ENCODE measurements around the gene SSH2.

SSH2 gene

DNA sequence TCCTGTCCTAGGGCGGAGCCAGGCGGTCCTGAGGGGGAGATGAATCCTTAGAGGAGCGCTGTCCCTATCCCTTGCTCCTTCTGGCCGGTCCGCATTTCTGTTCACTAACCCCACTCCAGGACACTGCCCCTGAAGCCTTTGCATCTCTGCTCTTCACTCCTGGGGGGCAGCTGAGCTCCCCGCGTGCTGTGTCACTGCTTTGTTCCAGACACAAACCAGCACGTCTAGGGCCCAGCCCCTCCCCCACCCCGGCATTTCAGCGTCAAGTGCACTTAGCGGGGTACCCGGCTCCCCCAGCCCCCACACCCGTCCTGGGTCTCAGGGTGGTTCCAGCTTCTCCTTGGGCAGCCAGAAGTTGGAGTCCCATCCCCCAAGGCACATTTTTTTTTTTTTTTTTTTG is 316.2 kb downstream of the SSH2 start:
- TF ChIP-seq, protein P1, sequence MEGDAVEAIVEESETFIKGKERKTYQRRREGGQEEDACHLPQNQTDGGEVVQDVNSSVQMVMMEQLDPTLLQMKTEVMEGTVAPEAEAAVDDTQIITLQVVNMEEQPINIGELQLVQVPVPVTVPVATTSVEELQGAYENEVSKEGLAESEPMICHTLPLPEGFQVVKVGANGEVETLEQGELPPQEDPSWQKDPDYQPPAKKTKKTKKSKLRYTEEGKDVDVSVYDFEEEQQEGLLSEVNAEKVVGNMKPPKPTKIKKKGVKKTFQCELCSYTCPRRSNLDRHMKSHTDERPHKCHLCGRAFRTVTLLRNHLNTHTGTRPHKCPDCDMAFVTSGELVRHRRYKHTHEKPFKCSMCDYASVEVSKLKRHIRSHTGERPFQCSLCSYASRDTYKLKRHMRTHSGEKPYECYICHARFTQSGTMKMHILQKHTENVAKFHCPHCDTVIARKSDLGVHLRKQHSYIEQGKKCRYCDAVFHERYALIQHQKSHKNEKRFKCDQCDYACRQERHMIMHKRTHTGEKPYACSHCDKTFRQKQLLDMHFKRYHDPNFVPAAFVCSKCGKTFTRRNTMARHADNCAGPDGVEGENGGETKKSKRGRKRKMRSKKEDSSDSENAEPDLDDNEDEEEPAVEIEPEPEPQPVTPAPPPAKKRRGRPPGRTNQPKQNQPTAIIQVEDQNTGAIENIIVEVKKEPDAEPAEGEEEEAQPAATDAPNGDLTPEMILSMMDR (IDR thresholded peaks at IDR 0.05; ENCODE audit: low read length, missing control alignments) = no peak
- DNase-seq (ENCODE audit: low read depth) = no peak
- H3K4me3 ChIP-seq (replicated peaks; ENCODE audit: low read depth, low read length) = peak overlapping the region; percentile 10

DNA sequence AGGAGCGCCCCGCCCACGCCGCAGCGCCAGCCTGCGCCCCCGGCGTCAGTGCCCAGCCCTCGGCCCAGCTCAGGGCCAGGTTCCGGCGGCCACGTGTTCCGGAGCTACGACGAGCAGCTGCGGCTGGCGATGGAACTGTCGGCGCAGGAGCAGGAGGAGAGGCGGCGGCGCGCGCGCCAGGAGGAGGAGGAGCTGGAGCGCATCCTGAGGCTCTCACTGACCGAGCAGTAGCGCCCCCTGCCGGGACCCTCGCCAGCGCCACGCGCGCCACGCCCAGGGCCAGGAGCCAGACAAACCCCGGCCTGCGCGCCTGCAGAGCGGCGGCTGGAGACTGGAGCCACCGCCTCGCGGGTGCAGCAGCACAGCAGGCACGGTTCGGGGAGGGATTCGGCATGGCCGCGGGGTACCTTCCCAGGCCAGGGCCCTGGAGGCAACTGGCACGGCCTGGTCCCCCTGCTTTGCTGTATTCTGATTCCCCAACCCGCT is 316.6 kb downstream of the SSH2 start:
- peak; percentile 88 for DNase-seq (ENCODE audit: low read depth)
- peak overlapping the region; percentile 10 for H3K4me3 ChIP-seq (replicated peaks; ENCODE audit: low read depth, low read length)
- TF ChIP-seq, protein P1 (IDR thresholded peaks at IDR 0.05; ENCODE audit: low read length, missing control alignments) = peak; percentile 46

DNA sequence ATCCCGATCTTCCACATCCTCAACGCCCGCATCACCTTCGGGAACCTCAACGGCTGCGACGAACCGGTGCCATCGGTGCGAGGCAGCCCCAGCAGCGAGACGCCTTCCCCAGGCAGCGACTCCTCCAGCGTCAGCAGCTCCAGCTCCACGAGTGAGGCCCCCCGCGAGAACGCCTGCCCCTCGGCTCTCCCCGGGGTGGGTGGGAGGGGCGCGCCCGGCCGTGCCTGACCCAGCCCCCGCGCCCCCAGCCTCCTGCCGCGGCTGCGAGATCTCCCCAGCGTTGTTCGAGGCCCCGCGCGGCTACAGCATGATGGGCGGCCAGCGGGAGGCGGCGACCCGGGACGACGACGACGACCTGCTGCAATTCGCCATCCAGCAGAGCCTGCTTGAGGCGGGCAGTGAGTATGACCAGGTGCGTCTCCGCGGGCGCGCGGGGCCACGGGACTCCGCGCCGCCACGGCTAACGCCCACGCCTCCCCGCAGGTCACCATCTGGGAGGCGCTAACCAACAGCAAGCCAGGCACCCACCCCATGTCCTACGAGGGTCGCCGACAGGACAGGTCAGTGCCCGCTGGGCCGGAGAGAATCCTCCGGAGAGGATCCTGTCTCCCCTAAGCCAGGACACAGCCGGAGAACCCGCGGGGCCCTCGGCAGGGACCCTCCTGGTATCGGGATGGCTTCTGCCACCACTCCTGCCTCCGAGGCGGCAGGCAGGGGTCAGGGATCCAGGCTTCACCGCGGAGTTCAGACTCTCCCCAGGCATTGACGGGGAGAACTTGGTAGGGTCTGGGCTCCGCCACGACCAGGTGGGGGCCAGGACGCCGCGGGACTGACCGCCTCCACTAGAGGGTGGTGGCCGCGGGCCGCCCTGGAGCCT is 317.4 kb downstream of the SSH2 start:
- DNase-seq (ENCODE audit: low read depth) = no peak
- H3K4me3 ChIP-seq (replicated peaks; ENCODE audit: low read depth, low read length) = no peak overlapping the region
- TF ChIP-seq, protein P1 (IDR thresholded peaks at IDR 0.05; ENCODE audit: low read length, missing control alignments) = no peak

DNA sequence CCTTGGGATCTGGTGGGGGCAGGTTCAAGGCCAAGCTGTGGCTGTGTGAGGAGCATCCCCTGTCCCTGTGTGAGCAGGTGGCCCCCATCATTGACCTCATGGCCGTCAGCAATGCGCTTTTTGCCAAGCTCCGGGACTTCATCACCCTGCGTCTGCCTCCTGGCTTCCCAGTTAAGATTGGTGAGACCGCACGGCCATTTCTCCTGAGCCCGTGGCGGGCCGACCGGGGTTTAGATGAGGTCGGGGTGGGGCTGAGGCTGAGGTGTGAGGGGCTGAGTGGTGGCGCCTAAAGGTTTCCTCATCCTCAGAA is 318.0 kb downstream of the SSH2 start:
- TF ChIP-seq, protein P1 (IDR thresholded peaks at IDR 0.05; ENCODE audit: low read length, missing control alignments) = no peak
- no peak overlapping the region for H3K4me3 ChIP-seq (replicated peaks; ENCODE audit: low read depth, low read length)
- DNase-seq (ENCODE audit: low read depth) = no peak

DNA sequence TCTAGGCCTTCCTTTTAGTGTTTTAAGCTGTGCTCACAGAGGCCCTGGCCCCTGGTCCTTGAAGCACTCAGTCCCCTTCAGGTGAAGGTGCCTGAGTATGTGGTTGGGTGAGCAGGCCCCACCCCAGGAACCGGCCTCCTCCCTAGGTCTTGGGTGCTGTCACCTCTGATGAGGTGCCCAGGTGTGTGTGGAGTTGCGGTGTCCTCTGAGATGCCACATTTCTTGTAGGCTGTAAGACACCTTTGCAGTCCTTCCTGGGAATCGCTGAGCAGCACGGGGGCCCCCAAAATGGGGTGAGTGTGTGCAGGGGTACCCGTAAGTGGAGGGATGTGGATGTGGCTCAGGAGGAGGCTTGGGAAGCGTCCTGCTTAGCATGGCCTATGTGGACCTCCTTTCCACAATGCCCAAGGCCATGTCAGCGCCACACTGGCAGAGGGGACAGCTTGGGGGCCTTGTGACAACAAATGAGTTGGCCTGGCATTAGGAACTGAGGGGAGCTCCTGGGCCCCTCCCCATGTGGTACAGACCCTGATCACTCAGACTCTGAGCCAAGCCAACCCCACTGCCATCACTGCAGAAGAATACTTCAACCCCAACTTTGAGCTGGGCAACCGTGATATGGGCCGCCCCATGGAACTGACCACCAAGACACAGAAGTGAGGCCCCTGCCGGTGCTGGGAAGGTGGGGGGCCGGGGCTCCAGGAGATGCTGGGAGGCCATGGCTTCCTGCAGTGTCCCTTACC is 318.5 kb downstream of the SSH2 start:
- no peak for DNase-seq (ENCODE audit: low read depth)
- TF ChIP-seq, protein P1 (IDR thresholded peaks at IDR 0.05; ENCODE audit: low read length, missing control alignments) = no peak
- no peak overlapping the region for H3K4me3 ChIP-seq (replicated peaks; ENCODE audit: low read depth, low read length)

DNA sequence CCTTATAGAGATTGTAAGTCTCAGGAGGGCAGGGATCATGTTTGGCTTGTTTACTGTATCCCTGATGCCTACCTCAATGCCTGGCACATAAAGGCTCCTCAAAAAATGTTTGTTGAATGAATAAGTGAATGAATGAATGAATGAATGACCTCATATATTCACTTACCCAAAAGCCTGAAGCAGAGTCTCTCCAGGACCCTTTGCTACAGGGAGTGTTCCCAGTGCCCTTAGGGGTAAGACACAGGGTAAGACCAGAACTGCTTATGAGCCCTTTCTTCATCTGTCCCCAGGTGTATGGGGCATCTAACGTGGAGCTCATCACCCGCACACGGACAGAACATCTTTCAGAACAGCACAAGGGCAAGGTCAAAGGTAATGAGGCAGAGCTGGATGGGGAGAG is 319.6 kb downstream of the SSH2 start:
- no peak overlapping the region for H3K4me3 ChIP-seq (replicated peaks; ENCODE audit: low read depth, low read length)
- no peak for DNase-seq (ENCODE audit: low read depth)
- TF ChIP-seq, protein P1 (IDR thresholded peaks at IDR 0.05; ENCODE audit: low read length, missing control alignments) = no peak

Data from fibroblast of pulmonary artery (primary cell).